Activated T-cell treated with anti-CD3 and anti-CD28 coated beads, Interleukin-2, amount 50 U/mL, for 1 hour (primary cell): ENCODE measurements around the gene SDS.

ENCODE experiments used
- DNase-seq: peaks from one replicate; pipeline ENCODE4 v3.0.0-alpha.2; 2020

SDS gene

GRCh38 chr12:113398346-113399290 is 5.1 kb downstream of the SDS start:
- no peak for DNase-seq

- DNase-seq = no peak
These were observed 6.0 kb downstream of the SDS start for GRCh38 chr12:113397497-113398197.

- DNase-seq = no peak
These were observed 6.7 kb downstream of the SDS start for GRCh38 chr12:113396828-113397496.

GRCh38 chr12:113396200-113396599 is 7.5 kb downstream of the SDS start:
- no peak for DNase-seq

- no peak for DNase-seq
These were observed 8.6 kb downstream of the SDS start for GRCh38 chr12:113395119-113395518.

GRCh38 chr12:113393749-113394148 is 9.9 kb downstream of the SDS start:
- DNase-seq = no peak

GRCh38 chr12:113392988-113393579 is 10.6 kb downstream of the SDS start:
- DNase-seq = no peak

- DNase-seq = no peak
These were observed 11.2 kb downstream of the SDS start for GRCh38 chr12:113392520-113392919.

GRCh38 chr12:113391650-113392337 is 11.9 kb downstream of the SDS start:
- DNase-seq = no peak

- no peak for DNase-seq
These were observed 12.5 kb downstream of the SDS start for GRCh38 chr12:113391145-113391544.

- DNase-seq = no peak
These were observed 13.3 kb downstream of the SDS start for GRCh38 chr12:113390064-113391043.

- no peak for DNase-seq
These were observed 15.3 kb downstream of the SDS start for GRCh38 chr12:113388351-113388750.

GRCh38 chr12:113387631-113388030 is 16.1 kb downstream of the SDS start:
- DNase-seq = no peak

- DNase-seq = no peak
These were observed 16.7 kb downstream of the SDS start for GRCh38 chr12:113386866-113387566.

- DNase-seq = no peak
These were observed 18.3 kb downstream of the SDS start for GRCh38 chr12:113385282-113385882.

- DNase-seq = no peak
These were observed 18.9 kb downstream of the SDS start for GRCh38 chr12:113384778-113385177.

GRCh38 chr12:113382206-113382605 is 21.5 kb downstream of the SDS start:
- DNase-seq = no peak

- no peak for DNase-seq
These were observed 22.5 kb downstream of the SDS start for GRCh38 chr12:113381220-113381619.

GRCh38 chr12:113378291-113378690 is 25.4 kb downstream of the SDS start:
- no peak for DNase-seq

GRCh38 chr12:113374823-113375428 is 28.8 kb downstream of the SDS start:
- no peak for DNase-seq
